ENCODE measurements around the gene SUGCT. TPM values are rescaled to one million over a fixed set of nuclear protein-coding genes. Genes with fewer than 3 reads are reported as not detected.
A peak's percentile ranks its signal among the peaks of the same experiment; 100 is the strongest.

Gene SUGCT
- polyA plus RNA-seq, 3 donors, result 12.9 to 16.3 (median 13.0) TPM

- DNase-seq (ENCODE audit: extremely low read depth in 1 of 11, low read depth in 9 of 11, low spot score in 4 of 11), result no peak
These were observed 165.4 kb downstream of the SUGCT start for GRCh38 chr7:40300146-40300670.

- DNase-seq (ENCODE audit: extremely low read depth in 1 of 11, low read depth in 9 of 11, low spot score in 4 of 11), result no peak
These were observed 166.8 kb downstream of the SUGCT start for GRCh38 chr7:40301486-40302068.

DNA sequence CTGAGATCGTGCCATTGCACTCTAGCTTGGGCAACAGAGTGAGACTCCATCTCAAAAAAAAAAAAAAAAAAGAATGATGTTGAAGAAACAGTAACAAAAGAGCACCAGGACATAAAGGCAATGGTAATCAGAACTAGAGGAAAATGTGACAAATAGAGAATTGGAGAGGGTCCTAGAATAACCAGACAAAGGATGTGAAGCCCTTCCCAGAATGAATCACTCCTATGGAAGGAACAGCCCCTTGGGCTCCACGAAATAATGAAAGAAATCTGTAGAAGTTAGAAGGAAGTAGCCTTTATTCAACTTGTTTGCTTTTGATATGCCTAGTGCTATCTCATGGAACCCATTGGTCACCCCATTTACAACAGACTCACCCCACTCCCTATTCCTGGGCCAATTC, 169.2 kb downstream of the SUGCT start:
- no peak for DNase-seq (ENCODE audit: extremely low read depth in 1 of 11, low read depth in 9 of 11, low spot score in 4 of 11)

- no peak for DNase-seq (ENCODE audit: extremely low read depth in 1 of 11, low read depth in 9 of 11, low spot score in 4 of 11)
These were observed 170.4 kb downstream of the SUGCT start for GRCh38 chr7:40305229-40305628.

GRCh38 chr7:40306025-40306424, 171.2 kb downstream of the SUGCT start:
- DNase-seq (ENCODE audit: extremely low read depth in 1 of 11, low read depth in 9 of 11, low spot score in 4 of 11), result no peak

GRCh38 chr7:40306596-40306995, 171.8 kb downstream of the SUGCT start:
- no peak for DNase-seq (ENCODE audit: extremely low read depth in 1 of 11, low read depth in 9 of 11, low spot score in 4 of 11)

DNA sequence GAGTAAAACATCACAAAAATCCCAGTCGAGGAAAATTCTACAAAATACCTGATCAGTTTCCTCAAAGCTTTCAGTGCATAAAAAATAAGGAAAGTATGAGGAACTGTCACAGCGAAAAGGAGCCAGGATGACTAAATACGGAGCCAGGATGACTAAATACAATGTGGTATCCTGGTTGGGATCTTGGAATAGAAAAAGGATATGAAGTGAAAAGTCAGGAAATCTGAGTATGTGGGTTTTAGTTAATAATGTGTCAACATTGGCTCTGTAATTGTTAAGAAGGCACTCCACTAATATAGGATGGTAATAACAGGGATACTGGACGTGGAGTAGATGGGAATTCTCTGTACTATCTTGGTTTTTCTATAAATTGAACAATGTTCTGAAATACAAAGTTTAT, 175.5 kb downstream of the SUGCT start:
- DNase-seq (ENCODE audit: extremely low read depth in 1 of 11, low read depth in 9 of 11, low spot score in 4 of 11), result no peak

DNA sequence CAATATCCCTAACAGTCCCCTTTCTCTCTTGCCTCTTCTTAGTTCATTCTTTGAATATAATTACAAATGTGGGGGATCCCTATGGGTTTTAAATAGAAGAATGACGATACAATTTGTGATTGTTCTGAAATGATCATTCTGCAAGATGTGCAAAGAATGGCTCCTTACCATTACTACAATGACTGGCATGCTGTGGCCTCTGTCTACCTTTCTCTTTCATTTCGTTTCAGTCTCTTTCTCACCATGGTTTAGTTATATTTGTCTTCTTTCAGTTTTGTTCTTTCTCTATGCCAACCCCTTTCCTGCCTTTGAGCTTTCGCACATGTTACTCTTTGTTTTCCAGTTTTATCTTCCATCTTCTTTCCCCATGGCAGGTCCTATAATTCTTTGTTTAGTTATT, 176.5 kb downstream of the SUGCT start:
- no peak for DNase-seq (ENCODE audit: extremely low read depth in 1 of 11, low read depth in 9 of 11, low spot score in 4 of 11)

GRCh38 chr7:40315277-40315676, 180.5 kb downstream of the SUGCT start:
- DNase-seq (ENCODE audit: extremely low read depth in 1 of 11, low read depth in 9 of 11, low spot score in 4 of 11), result no peak

DNA sequence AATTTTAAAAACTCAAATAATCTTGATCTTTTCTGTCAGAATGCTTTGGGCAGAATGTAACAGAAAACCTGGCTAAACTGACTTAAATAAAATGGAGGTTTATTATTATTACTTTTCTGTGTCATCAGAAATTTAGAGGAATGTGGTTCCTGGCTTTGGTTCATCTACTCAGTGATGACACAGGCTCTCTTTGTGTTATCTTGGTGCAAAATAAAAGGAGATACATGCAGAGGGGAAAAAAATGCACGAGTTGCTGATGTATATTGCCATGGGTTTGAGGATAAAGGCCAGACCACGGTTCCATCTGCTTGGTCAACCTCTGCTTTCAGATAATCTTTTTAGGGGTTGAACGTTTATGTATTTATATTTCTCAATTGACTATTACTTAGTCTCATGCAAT, 181.4 kb downstream of the SUGCT start:
- DNase-seq (ENCODE audit: extremely low read depth in 1 of 11, low read depth in 9 of 11, low spot score in 4 of 11), result no peak

- DNase-seq (ENCODE audit: extremely low read depth in 1 of 11, low read depth in 9 of 11, low spot score in 4 of 11), result peak in 5 of 11 donors; percentile 11 to 45 (median 25)
These were observed 190.1 kb downstream of the SUGCT start for GRCh38 chr7:40324914-40325313.

GRCh38 chr7:40327113-40327512, 192.3 kb downstream of the SUGCT start:
- DNase-seq (ENCODE audit: extremely low read depth in 1 of 11, low read depth in 9 of 11, low spot score in 4 of 11), result no peak

DNA sequence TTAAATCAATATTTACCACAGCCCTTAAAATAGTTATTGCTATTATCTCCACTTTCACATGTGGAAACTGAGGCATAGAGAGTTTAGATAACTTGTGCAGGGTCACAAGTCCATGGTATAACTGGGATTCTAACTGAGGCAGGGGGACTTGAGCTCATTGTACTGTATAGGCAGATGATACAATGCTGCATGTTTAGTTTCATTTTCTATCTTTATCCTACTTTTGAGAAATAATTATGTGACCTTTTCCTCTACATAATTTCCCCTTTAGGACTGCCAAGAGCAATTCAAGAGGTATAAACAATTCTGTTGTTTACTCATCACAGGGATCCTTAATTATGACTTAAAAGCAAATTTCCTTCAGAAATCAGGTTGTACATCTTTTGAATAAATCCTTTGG, 193.1 kb downstream of the SUGCT start:
- no peak for DNase-seq (ENCODE audit: extremely low read depth in 1 of 11, low read depth in 9 of 11, low spot score in 4 of 11)

- DNase-seq (ENCODE audit: extremely low read depth in 1 of 11, low read depth in 9 of 11, low spot score in 4 of 11), result peak in 9 of 11 donors; percentile 28 to 55 (median 43)
These were observed 194.9 kb downstream of the SUGCT start for GRCh38 chr7:40329601-40330153.

DNA sequence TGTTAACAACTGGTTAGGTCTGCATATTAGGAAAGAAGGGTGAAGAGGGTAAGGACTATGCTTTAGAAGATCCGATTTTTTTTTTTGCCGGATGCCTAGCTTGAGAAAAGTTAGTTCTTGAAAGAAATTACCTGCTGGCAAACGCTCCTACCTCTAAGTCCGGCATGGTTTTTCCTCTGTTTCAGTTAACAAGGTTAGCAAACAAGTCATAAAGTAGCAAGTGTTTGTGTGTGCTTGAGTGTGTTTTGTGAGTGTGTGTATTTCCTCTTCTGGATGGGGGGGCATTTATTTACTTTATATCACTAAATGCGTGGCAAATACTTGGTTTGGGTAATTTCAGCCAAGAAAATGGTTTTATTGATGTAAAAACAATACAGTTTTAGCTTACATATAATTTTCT, 195.6 kb downstream of the SUGCT start:
- no peak for DNase-seq (ENCODE audit: extremely low read depth in 1 of 11, low read depth in 9 of 11, low spot score in 4 of 11)

- no peak for DNase-seq (ENCODE audit: extremely low read depth in 1 of 11, low read depth in 9 of 11, low spot score in 4 of 11)
These were observed 197.1 kb downstream of the SUGCT start for GRCh38 chr7:40331915-40332314.

DNA sequence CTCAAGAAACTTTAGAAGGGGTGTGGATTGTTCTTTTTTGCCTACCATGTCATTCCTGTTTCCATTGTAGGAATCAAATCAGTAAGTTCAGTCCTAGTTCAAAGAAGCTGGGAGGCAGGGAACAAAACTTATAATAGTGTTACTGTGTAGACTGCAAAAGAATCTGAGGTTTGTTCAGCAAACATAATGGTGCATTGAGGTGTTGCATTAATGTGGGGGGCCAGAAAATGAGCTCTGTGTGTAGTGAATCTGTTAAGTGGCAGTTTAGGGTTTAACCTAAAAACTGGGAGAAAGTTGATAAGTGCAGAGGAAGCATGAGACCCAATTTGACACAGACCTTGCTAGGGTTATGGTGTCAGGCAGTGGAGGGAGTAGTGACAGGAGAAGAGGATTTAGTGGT, 197.7 kb downstream of the SUGCT start:
- DNase-seq (ENCODE audit: extremely low read depth in 1 of 11, low read depth in 9 of 11, low spot score in 4 of 11), result no peak

DNA sequence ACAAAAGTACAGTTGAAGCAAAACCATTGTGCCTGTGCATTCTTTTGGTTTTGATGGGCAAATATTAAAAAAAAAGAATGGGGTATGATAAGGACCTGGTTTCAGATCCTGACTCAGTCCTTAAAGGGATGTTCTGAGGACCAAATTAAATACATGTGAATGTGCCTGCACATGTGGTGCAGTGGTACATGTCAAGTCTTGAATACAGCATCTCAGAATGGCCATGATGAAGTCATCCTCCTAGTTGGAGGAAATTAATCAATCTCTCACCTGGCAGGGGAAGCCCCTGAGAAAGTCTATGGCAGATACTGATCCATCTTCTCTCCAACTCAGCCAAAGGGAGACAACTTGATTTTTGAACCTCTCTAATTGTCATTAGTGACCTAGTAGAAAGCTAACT, 207.0 kb downstream of the SUGCT start:
- no peak for DNase-seq (ENCODE audit: extremely low read depth in 1 of 11, low read depth in 9 of 11, low spot score in 4 of 11)

DNA sequence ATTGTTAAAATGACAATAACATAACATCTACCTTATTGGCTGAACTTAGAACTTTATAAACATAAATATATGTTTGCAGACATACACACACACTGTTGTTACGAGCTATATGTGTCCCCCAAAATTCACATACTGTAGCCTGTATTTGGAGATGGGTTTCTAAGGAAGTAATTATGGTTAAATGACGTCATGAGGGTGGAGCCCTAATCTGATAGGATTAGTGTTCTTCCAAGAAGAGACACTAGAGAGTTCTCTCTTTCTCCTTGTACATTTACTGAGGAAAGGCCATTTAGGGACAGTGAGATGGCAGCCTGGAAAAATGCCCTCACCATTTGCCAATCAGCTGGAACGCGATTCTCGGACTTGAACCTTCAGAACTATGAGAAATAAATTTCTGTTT, 211.7 kb downstream of the SUGCT start:
- no peak for DNase-seq (ENCODE audit: extremely low read depth in 1 of 11, low read depth in 9 of 11, low spot score in 4 of 11)

DNA sequence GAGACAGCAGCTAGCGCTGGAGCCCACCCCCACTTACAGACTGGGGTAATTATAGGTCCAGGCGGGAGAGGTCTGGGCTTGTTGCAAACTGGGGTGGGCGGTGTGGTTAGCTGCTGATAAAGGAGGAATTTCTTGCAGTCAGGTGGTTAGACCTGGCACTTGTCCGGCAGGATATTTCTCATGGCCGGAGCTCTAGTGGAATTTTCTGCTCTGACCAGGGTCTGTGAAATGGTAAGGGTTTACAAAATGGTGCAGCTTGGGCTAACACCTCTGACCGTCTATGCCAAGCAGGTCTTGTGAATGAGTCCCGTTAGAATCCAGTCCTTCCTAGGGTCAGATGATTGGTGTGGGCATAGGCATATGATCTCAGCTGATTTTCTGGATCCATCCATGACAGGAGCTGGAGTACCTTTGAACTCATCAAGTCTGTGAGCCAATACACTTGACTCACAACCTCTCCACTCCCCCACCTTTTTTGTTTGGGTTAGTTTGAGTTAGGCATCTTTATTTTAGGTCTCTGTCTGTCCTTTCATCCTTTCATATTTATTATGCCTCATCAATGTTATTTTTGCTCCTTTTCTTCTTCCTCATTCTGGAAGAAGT, 213.4 kb downstream of the SUGCT start:
- no peak for DNase-seq (ENCODE audit: extremely low read depth in 1 of 11, low read depth in 9 of 11, low spot score in 4 of 11)

GRCh38 chr7:40350100-40350499, 215.3 kb downstream of the SUGCT start:
- no peak for DNase-seq (ENCODE audit: extremely low read depth in 1 of 11, low read depth in 9 of 11, low spot score in 4 of 11)

Data from renal cortex interstitium (tissue), 11 donors.